GM12874 (cell line): ENCODE data around the gene ACVR1B.

ENCODE experiments used
- CTCF ChIP-seq: IDR thresholded peaks from 2 replicates; pipeline ENCODE4 v1.5.1; 2011; ENCODE audit warnings: low read depth, mild to moderate bottlenecking, control low read depth, low read length, moderate library complexity; ENCODE audit not compliant: insufficient read depth

ACVR1B gene

GRCh38 chr12:51962737-51963136 lies 11.2 kb downstream of the ACVR1B start:
- no peak for TF ChIP-seq CTCF

GRCh38 chr12:51963477-51963876 lies 12.0 kb downstream of the ACVR1B start:
- TF ChIP-seq CTCF = no peak

GRCh38 chr12:51969643-51970042 lies 18.1 kb downstream of the ACVR1B start:
- TF ChIP-seq CTCF = no peak

- peak; percentile 73 for TF ChIP-seq CTCF
These were observed 19.6 kb downstream of the ACVR1B start for GRCh38 chr12:51970904-51971646.

GRCh38 chr12:51971679-51972421 lies 20.4 kb downstream of the ACVR1B start:
- no peak for TF ChIP-seq CTCF

- no peak for TF ChIP-seq CTCF
These were observed 20.9 kb downstream of the ACVR1B start for GRCh38 chr12:51972422-51972812.

- no peak for TF ChIP-seq CTCF
These were observed 21.4 kb downstream of the ACVR1B start for GRCh38 chr12:51972849-51973273.
